ENCODE results near the gene NMUR1. TPM values are rescaled to one million over a fixed set of nuclear protein-coding genes. Genes with fewer than 3 reads are reported as not detected.

The NMUR1 gene
- polyA plus RNA-seq, 1 of the 3 experiments (the other 2 are of a cell fraction): not detected

- TF ChIP-seq CTCF (IDR thresholded peaks at IDR 0.05) (no peak), CHD2 (IDR thresholded peaks at IDR 0.05; ENCODE audit: low read length, partially characterized antibody) (no peak), MEF2A (IDR thresholded peaks at IDR 0.05; ENCODE audit: borderline replicate concordance, low read depth) (no peak)
Observed at GRCh38 chr2:231513746-231514224, 16.5 kb downstream of the NMUR1 start (continued).

- Histone ChIP-seq H3K36me3 (replicated peaks in 1 of 2; ENCODE audit: control insufficient read depth in 1 of 2, insufficient read depth in 2 of 2, low read length in 1 of 2) (no peaks in the 10 kb centered on the region), H3K4me1 (ENCODE audit: control insufficient read depth in 1 of 2, insufficient read depth in 2 of 2, low read depth in 1 of 2, low read length in 1 of 2) (peaks cover 0 to 5% of the 10 kb centered on the region in 2 experiments; a peak in 2 of 4 replicates), H3K9ac (no peak overlapping the region), H3K27ac (ENCODE audit: low read depth in 2 of 2, low read length in 1 of 2) (no peak overlapping the region), H3K9me2 (no peaks in the 10 kb centered on the region), H4K20me1 (ENCODE audit: insufficient read depth) (no peaks in the 10 kb centered on the region), H3K9me3 (no peaks in the 10 kb centered on the region), H2AFZ (ENCODE audit: low read depth) (no peak overlapping the region), H3K79me2 (ENCODE audit: insufficient read depth) (no peaks in the 10 kb centered on the region), H3F3A (replicated peaks; ENCODE audit: insufficient read depth) (peaks cover 14% of the 10 kb centered on the region), H3K27me3 (ENCODE audit: insufficient read depth) (no peaks in the 10 kb centered on the region), H3K4me2 (no peak overlapping the region), H3K4me3 (ENCODE audit: low read depth in 2 of 2, low read length in 1 of 2) (no peak overlapping the region)
- TF ChIP-seq CHD2 (IDR thresholded peaks at IDR 0.05; ENCODE audit: low read length, partially characterized antibody): no peak
- TF ChIP-seq FOSL2 (IDR thresholded peaks at IDR 0.05; ENCODE audit: borderline replicate concordance, low read depth): no peak
- no peak for TF ChIP-seq POLR2AphosphoS5 (IDR thresholded peaks at IDR 0.05; ENCODE audit: low read depth, low read length)
- TF ChIP-seq FOXJ3 (CRISPR knock-in tag; IDR thresholded peaks at IDR 0.05): no peak
- no peak for TF ChIP-seq GABPA (IDR thresholded peaks at IDR 0.05; ENCODE audit: low read depth)
- no peak for TF ChIP-seq REST (IDR thresholded peaks at IDR 0.05; ENCODE audit: low read depth, low read length)
- POLR2A ChIA-PET: no interaction called here
- CTCF ChIA-PET: interaction anchor here (0.6 to 2.0 kb wide), 7 partner anchors 19 to 459 kb away, joined by 3 to 12 read pairs (median 4); no protein-coding TSS in a partner anchor
- DNase-seq: no peak
- 90% methylated on average over 5 of the region's 5 CpGs for WGBS (ENCODE audit: low lambda C conversion rate)
Observed at GRCh38 chr2:231512222-231512621, 18.0 kb downstream of the NMUR1 start.

GRCh38 chr2:231503766-231504165, 26.5 kb downstream of the NMUR1 start:
- CTCF ChIA-PET: interaction anchor here (1.2 kb wide), 1 partner anchor 55 kb away, joined by 3 read pairs; no protein-coding TSS in a partner anchor
- TF ChIP-seq CTCF (IDR thresholded peaks at IDR 0.05): no peak
- no peak for TF ChIP-seq USF1 (IDR thresholded peaks at IDR 0.05; ENCODE audit: borderline replicate concordance, low read depth)
- no peak for TF ChIP-seq TEAD4 (IDR thresholded peaks at IDR 0.05; ENCODE audit: borderline replicate concordance, insufficient read depth)
- TF ChIP-seq RXRA (IDR thresholded peaks at IDR 0.05; ENCODE audit: borderline replicate concordance, low read depth): no peak
- no peak for TF ChIP-seq NRF1 (IDR thresholded peaks at IDR 0.05; ENCODE audit: low read depth, low read length)
- TF ChIP-seq IRF3 (IDR thresholded peaks at IDR 0.05; ENCODE audit: low read depth, low read length): no peak
- no peak for TF ChIP-seq YY1 (IDR thresholded peaks at IDR 0.05; ENCODE audit: low read depth)

More at GRCh38 chr2:231503766-231504165, 26.5 kb downstream of the NMUR1 start:
- Histone ChIP-seq H3K36me3 (replicated peaks in 1 of 2; ENCODE audit: control insufficient read depth in 1 of 2, insufficient read depth in 2 of 2, low read length in 1 of 2) (no peaks in the 10 kb centered on the region), H3F3A (replicated peaks; ENCODE audit: insufficient read depth) (no peaks in the 10 kb centered on the region), H3K4me1 (ENCODE audit: control insufficient read depth in 1 of 2, insufficient read depth in 2 of 2, low read depth in 1 of 2, low read length in 1 of 2) (no peaks in the 10 kb centered on the region), H3K9ac (no peak overlapping the region), H4K20me1 (ENCODE audit: insufficient read depth) (no peaks in the 10 kb centered on the region), H3K27ac (ENCODE audit: low read depth in 2 of 2, low read length in 1 of 2) (no peak overlapping the region), H3K9me2 (no peaks in the 10 kb centered on the region), H3K79me2 (ENCODE audit: insufficient read depth) (no peaks in the 10 kb centered on the region), H3K4me2 (no peak overlapping the region), H3K27me3 (ENCODE audit: insufficient read depth) (no peaks in the 10 kb centered on the region), H2AFZ (ENCODE audit: low read depth) (no peak overlapping the region), H3K4me3 (ENCODE audit: low read depth in 2 of 2, low read length in 1 of 2) (no peak overlapping the region), H3K9me3 (no peaks in the 10 kb centered on the region)
- DNase-seq: no peak
- 75% methylated on average over 3 of the region's 3 CpGs for WGBS (ENCODE audit: low lambda C conversion rate)
- POLR2A ChIA-PET: no interaction called here

All from SK-N-SH (cell line).